ENCODE measurements around the gene VSX1. TPM values are rescaled to one million over a fixed set of nuclear protein-coding genes. Genes with fewer than 3 reads are reported as not detected.

Gene VSX1
- polyA plus RNA-seq, 1 donor (not counting 4 experiments of a cell fraction or from before 2014, with no cell fraction given) = not detected

GRCh38 chr20:25038591-25039015 lies 43.3 kb downstream of the VSX1 start:
- no peaks in the 10 kb centered on the region for H3K9me1 ChIP-seq (ENCODE audit: control insufficient read depth, extremely low read depth, insufficient read depth, low read length)
- H3K27me3 ChIP-seq (ENCODE audit: control insufficient read depth, extremely low read depth, insufficient read depth, low read length) = no peaks in the 10 kb centered on the region
- no peaks in the 10 kb centered on the region for H3K9me3 ChIP-seq (ENCODE audit: control insufficient read depth, low read depth, low read length)
- H3K27ac ChIP-seq (ENCODE audit: control insufficient read depth, insufficient read depth, low read length) = no peak overlapping the region
- DNase-seq (ENCODE audit: low read depth, low spot score) (no peak), FAIRE-seq (no peak)
- H2AFZ ChIP-seq (ENCODE audit: control insufficient read depth, low read length) = no peak overlapping the region
- dilution Hi-C loops (cut with MboI; ENCODE audit: extremely low pct_ligation_motif_present, low sequenced_read_pairs) = no loop called here
- no peak overlapping the region for H3K4me3 ChIP-seq (ENCODE audit: control insufficient read depth in 2 of 3, extremely low read depth in 1 of 3, insufficient read depth in 2 of 3, low read depth in 1 of 3, low read length in 3 of 3)
- H3K79me2 ChIP-seq (ENCODE audit: control insufficient read depth, insufficient read depth, low read length) = no peaks in the 10 kb centered on the region
- TF ChIP-seq EZH2 (IDR thresholded peaks at IDR 0.05; ENCODE audit: low read length) (no peak), CTCF (optimal IDR thresholded peaks at IDR 0.05 in 1 of 3, IDR thresholded peaks at IDR 0.05 in 1 of 3, conservative IDR thresholded peaks at IDR 0.05 in 1 of 3; ENCODE audit: extremely low read depth in 1 of 3, insufficient read depth in 2 of 3, low read length in 3 of 3) (no peak)
- no peaks in the 10 kb centered on the region for H4K20me1 ChIP-seq (ENCODE audit: control insufficient read depth, extremely low read depth, insufficient read depth, low read length)
- no peaks in the 10 kb centered on the region for H3K36me3 ChIP-seq (ENCODE audit: control insufficient read depth in 2 of 2, extremely low read depth in 1 of 2, insufficient read depth in 2 of 2, low read length in 2 of 2)
- H3K9ac ChIP-seq (ENCODE audit: control insufficient read depth, extremely low read depth, insufficient read depth, low read length) = no peak overlapping the region
- no peak overlapping the region for H3K4me2 ChIP-seq (ENCODE audit: control insufficient read depth, extremely low read depth, insufficient read depth, low read depth, low read length)
- H3K4me1 ChIP-seq (ENCODE audit: control insufficient read depth, extremely low read depth, insufficient read depth, low read length) = peaks cover 15% of the 10 kb centered on the region

- Histone ChIP-seq H4K20me1 (ENCODE audit: control insufficient read depth, extremely low read depth, insufficient read depth, low read length) (no peaks in the 10 kb centered on the region), H3K79me2 (ENCODE audit: control insufficient read depth, insufficient read depth, low read length) (no peaks in the 10 kb centered on the region), H3K4me2 (ENCODE audit: control insufficient read depth, extremely low read depth, insufficient read depth, low read depth, low read length) (no peak overlapping the region), H3K27ac (ENCODE audit: control insufficient read depth, insufficient read depth, low read length) (no peak overlapping the region), H3K27me3 (ENCODE audit: control insufficient read depth, extremely low read depth, insufficient read depth, low read length) (no peaks in the 10 kb centered on the region), H3K4me3 (ENCODE audit: control insufficient read depth in 2 of 3, extremely low read depth in 1 of 3, insufficient read depth in 2 of 3, low read depth in 1 of 3, low read length in 3 of 3) (no peak overlapping the region), H3K9me3 (ENCODE audit: control insufficient read depth, low read depth, low read length) (no peaks in the 10 kb centered on the region), H3K9ac (ENCODE audit: control insufficient read depth, extremely low read depth, insufficient read depth, low read length) (no peak overlapping the region), H3K9me1 (ENCODE audit: control insufficient read depth, extremely low read depth, insufficient read depth, low read length) (no peaks in the 10 kb centered on the region), H2AFZ (ENCODE audit: control insufficient read depth, low read length) (no peak overlapping the region), H3K36me3 (ENCODE audit: control insufficient read depth in 2 of 2, extremely low read depth in 1 of 2, insufficient read depth in 2 of 2, low read length in 2 of 2) (no peaks in the 10 kb centered on the region), H3K4me1 (ENCODE audit: control insufficient read depth, extremely low read depth, insufficient read depth, low read length) (peaks cover 15% of the 10 kb centered on the region)
- DNase-seq (ENCODE audit: low read depth, low spot score) (no peak), FAIRE-seq (no peak)
- dilution Hi-C loops (cut with MboI; ENCODE audit: extremely low pct_ligation_motif_present, low sequenced_read_pairs) = no loop called here
- TF ChIP-seq CTCF (optimal IDR thresholded peaks at IDR 0.05 in 1 of 3, IDR thresholded peaks at IDR 0.05 in 1 of 3, conservative IDR thresholded peaks at IDR 0.05 in 1 of 3; ENCODE audit: extremely low read depth in 1 of 3, insufficient read depth in 2 of 3, low read length in 3 of 3) (no peak), EZH2 (IDR thresholded peaks at IDR 0.05; ENCODE audit: low read length) (no peak)
Observed at GRCh38 chr20:25038103-25038410, 43.9 kb downstream of the VSX1 start.
